K562 (cell line): ENCODE measurements around the gene RNASEH1. TPM values are rescaled to one million over a fixed set of nuclear protein-coding genes. Genes with fewer than 3 reads are reported as not detected.

Source experiments
- ATAC-seq: fragments of 200-7000 bp; cut with Tn5 transposase; 3 replicates; pipeline ENCODE4 v1.9.1; 2020; ENCODE audit warnings: moderate library complexity
- BruUV-seq: library from RNA; stranded (reverse); fragments of 400-500 nt; replicated peaks from 2 replicates; lab custom pipeline; 2021; lab: Mats Ljungman, UMichigan
- CTCF ChIA-PET: fragments of 300-600 bp; formaldehyde crosslinking; extraction: SDS; loops from one replicate; lab custom pipeline; 2021; ENCODE audit warnings: low intra/inter-chr PET ratio; lab: Yijun Ruan, JAX
- POLR2A ChIA-PET: fragments of 300-600, 350-650 bp; sonication (Branson Sonifier 250); formaldehyde crosslinking; extraction: SDS; loops from one replicate; lab custom pipeline; 2021; ENCODE audit warnings: antibody characterized with exemption, inconsistent platforms; lab: Yijun Ruan, JAX
- DNase-seq, 4 experiments: peaks; one replicate each; pipeline versions ENCODE4 v3.0.0 to v3.0.0-alpha.2; 2011 to 2018; ENCODE audit warnings: low spot score in 3 of 4, mixed read lengths in 3 of 4; ENCODE audit errors: extremely low read depth in 1 of 4
- FAIRE-seq: peaks from 2 replicates; lab custom pipeline; 2011; peaks lifted over from hg19 to GRCh38; lab: Jason Lieb, UNC
- H2AFZ ChIP-seq: 2 replicates; pipeline ENCODE4 v1.6.0; 2011; ENCODE audit warnings: low read depth, low read length, control low read depth, inconsistent platforms
- H3K27ac ChIP-seq: fragments of 200-600 bp; 3 replicates; pipeline ENCODE4 v1.8.0; 2011; ENCODE audit warnings: low read depth, mild to moderate bottlenecking, control low read depth, inconsistent platforms, low read length, moderate library complexity, mixed read lengths; ENCODE audit errors: extremely low read depth
- H3K27me3 ChIP-seq, 2 experiments: fragments of 300-600 bp in 1 of 2; 2 replicates in 1 of 2; 3 replicates in 1 of 2; pipeline versions ENCODE4 v1.6.0 to v1.8.0; 2011; ENCODE audit warnings: inconsistent platforms in 2 of 2, low read length in 2 of 2, mild to moderate bottlenecking in 1 of 2, mixed read lengths in 1 of 2, moderate library complexity in 1 of 2; ENCODE audit not compliant: control insufficient read depth in 2 of 2, insufficient read depth in 2 of 2
- H3K36me3 ChIP-seq: fragments of 300-600 bp; 3 replicates; pipeline ENCODE4 v1.8.0; 2011; ENCODE audit warnings: mild to moderate bottlenecking, low read length, inconsistent platforms; ENCODE audit not compliant: control insufficient read depth, insufficient read depth
- H3K4me1 ChIP-seq, 2 experiments: fragments of 200-600 bp in 1 of 2; replicated peaks in 1 of 2; 2 replicates in 1 of 2; 3 replicates in 1 of 2; pipeline versions ENCODE4 v1.5.1 to v1.8.0; 2011; ENCODE audit warnings: inconsistent platforms in 2 of 2, low read length in 2 of 2, mild to moderate bottlenecking in 1 of 2, mixed read lengths in 1 of 2, moderate library complexity in 1 of 2; ENCODE audit not compliant: control insufficient read depth in 2 of 2, insufficient read depth in 2 of 2
- H3K4me2 ChIP-seq: 2 replicates; pipeline ENCODE4 v1.6.1; 2011; ENCODE audit warnings: low read length, control low read depth, inconsistent platforms, mixed read lengths; ENCODE audit not compliant: insufficient read depth
- H3K4me3 ChIP-seq: fragments of 200-600 bp; sonication (generic), shearing (Covaris generic); 2 replicates; pipeline ENCODE4 v1.5.1; 2016; ENCODE audit warnings: control low read depth, inconsistent platforms
- H3K79me2 ChIP-seq: fragments of 200-600 bp; 3 replicates; pipeline ENCODE4 v1.8.0; 2011; ENCODE audit warnings: low read length, inconsistent platforms; ENCODE audit not compliant: control insufficient read depth, insufficient read depth
- H3K9ac ChIP-seq, 2 experiments: 2 replicates each; pipeline versions ENCODE4 v1.6.0 to v1.6.1; 2011; ENCODE audit warnings: low read depth in 2 of 2, low read length in 2 of 2, control low read depth in 1 of 2, inconsistent platforms in 1 of 2, mild to moderate bottlenecking in 1 of 2, mixed read lengths in 1 of 2; ENCODE audit not compliant: insufficient read depth in 1 of 2
- H3K9me1 ChIP-seq: one replicate; pipeline ENCODE4 v1.6.0; 2011; ENCODE audit warnings: inconsistent platforms, mild to moderate bottlenecking, low read length, moderate library complexity; ENCODE audit not compliant: control insufficient read depth, insufficient read depth
- H3K9me3 ChIP-seq: replicated peaks from 2 replicates; pipeline ENCODE4 v1.5.1; 2011; ENCODE audit warnings: low read depth, low read length, inconsistent platforms; ENCODE audit not compliant: control insufficient read depth, insufficient read depth
- H4K20me1 ChIP-seq: replicated peaks from 2 replicates; pipeline ENCODE4 v1.6.1; 2011; ENCODE audit warnings: low read length, inconsistent platforms, mixed read lengths; ENCODE audit not compliant: control insufficient read depth, insufficient read depth
- CHD2 ChIP-seq: IDR thresholded peaks from 2 replicates; pipeline ENCODE4 v1.6.1; 2011; ENCODE audit warnings: low read depth, low read length
- HNRNPH1 ChIP-seq: fragments of 200-400 bp; formaldehyde crosslinking; optimal IDR thresholded peaks from 2 replicates; pipeline ENCODE3; 2017; ENCODE audit warnings: low read depth, mild to moderate bottlenecking, low read length, moderate library complexity
- ILF3 ChIP-seq: fragments of 450-650 bp; IDR thresholded peaks from 2 replicates; pipeline ENCODE4 v1.6.1; 2018; ENCODE audit warnings: antibody characterized with exemption, mild to moderate bottlenecking, moderate library complexity, borderline replicate concordance
- LEF1 ChIP-seq: fragments of 450-650 bp; IDR thresholded peaks from 2 replicates; pipeline ENCODE4 v1.6.1; 2016; ENCODE audit warnings: mild to moderate bottlenecking
- NCOA1 ChIP-seq: fragments of 450-650 bp; IDR thresholded peaks from 2 replicates; pipeline ENCODE4 v1.6.1; 2016; ENCODE audit warnings: low read depth
- POLR2AphosphoS5 ChIP-seq: IDR thresholded peaks from 2 replicates; pipeline ENCODE4 v1.6.1; 2011; ENCODE audit warnings: mild to moderate bottlenecking, low read depth, low read length, moderate library complexity; ENCODE audit not compliant: control insufficient read depth, insufficient read depth
- ZNF174 ChIP-seq: fragments of 250-450 bp; sonication (Bioruptor Pico); IDR thresholded peaks from 2 replicates; pipeline ENCODE4 v1.4.0; 2020; ENCODE audit warnings: mild to moderate bottlenecking
- ZNF311 ChIP-seq: fragments of 250-450 bp; sonication (Bioruptor Pico); IDR thresholded peaks from 2 replicates; pipeline ENCODE4 v1.4.0; 2020; ENCODE audit warnings: mild to moderate bottlenecking, moderate library complexity
- ZNF644 ChIP-seq: fragments of 200-800 bp; sonication (Bioruptor generic); IDR thresholded peaks from 2 replicates; pipeline ENCODE4 v1.6.1; 2016; ENCODE audit warnings: low read depth, missing genetic modification characterization, missing compliant biosample characterization
- WGBS: fragments of 100-300 bp; shearing (Covaris generic); methylation state at CpG from one replicate; pipeline ENCODE4 v1.1.6; 2016; ENCODE audit warnings: low coverage, mixed read lengths; ENCODE audit not compliant: insufficient coverage; ENCODE audit errors: missing lambda C conversion rate; 5-methylcytosine and 5-hydroxymethylcytosine counted together
- in situ Hi-C: fragments of 300-500 bp; cut with MboI; formaldehyde crosslinking; loops from 4 replicates; pipeline ENCODE4 v1.15.0; 2018; ENCODE audit warnings: inconsistent platforms, mixed read lengths
- intact Hi-C: fragments of 100-400 bp; cut with micrococcal nuclease; formaldehyde crosslinking; loops from 2 replicates; pipeline ENCODE4 v1.14.2; 2022
- polyA plus RNA-seq, 8 experiments: library from polyadenylated mRNA; depleted of rRNA in 4 of 8; stranded (reverse) in 5 of 8; unstranded in 3 of 8; fragments of >200 nt; fragmentation: Nextera tagmentation in 2 of 8; fragmentation: Illumina TruSeq in 1 of 8; extraction: Ambion mirVana in 2 of 8; extraction: Trizol in 1 of 8; gene quantifications; 2 replicates each; pipeline versions ENCODE4 v1.2.1 to v1.2.3, GENCODE V29; 2011 to 2014; ENCODE audit warnings: inconsistent platforms in 1 of 8, missing spikeins in 1 of 8
- total RNA-seq, 7 experiments: library from RNA; depleted of rRNA in 6 of 7; stranded (reverse); fragments of >200 nt in 6 of 7; fragmentation: Illumina TruSeq in 2 of 7; extraction: Trizol in 2 of 7; gene quantifications; 2 replicates each; pipeline versions ENCODE4 v1.2.1 to v1.2.3, GENCODE V29; 2011 to 2021; ENCODE audit warnings: low replicate concordance in 1 of 7
- TF ChIP-seq, protein P1 (sequence below): sonication (generic); formaldehyde crosslinking; IDR thresholded peaks from 2 replicates; pipeline ENCODE4 v1.8.1; 2023; ENCODE audit warnings: mild to moderate bottlenecking, missing genetic modification reagents
- TF ChIP-seq, protein P2 (sequence below): fragments of 450-650 bp; conservative IDR thresholded peaks from 2 replicates; pipeline ENCODE4 v1.6.1; 2016; ENCODE audit warnings: missing genetic modification characterization, low read depth, mild to moderate bottlenecking, missing compliant biosample characterization, moderate library complexity

RNASEH1 gene
- total and polyA plus RNA-seq, 9 of the 15 experiments (the other 6 are each of a cell fraction or from before 2014, with no cell fraction given) = 25.7 to 47.5 (median 42.8) TPM

GRCh38 chr2:3504741-3505140, 53.4 kb downstream of the RNASEH1 start:
- DNase-seq (no peak), FAIRE-seq (no peak), ATAC-seq (no peak)
- H3K79me2 ChIP-seq = peaks cover 5% of the 10 kb centered on the region; the same call in 1 of the 3 replicates
- no peak overlapping the region for H3K4me2 ChIP-seq
- peaks cover 40% of the 10 kb centered on the region; the same call in 2 of the 3 replicates for H3K36me3 ChIP-seq
- no peaks in the 10 kb centered on the region for H3K4me1 ChIP-seq
- H3K27ac ChIP-seq = no peak overlapping the region
- no peak overlapping the region for H3K4me3 ChIP-seq
- intact Hi-C loops (no loop called here), in situ Hi-C loops (no loop called here)
- 90% methylated on average over 5 of the region's 5 CpGs for WGBS
- no peaks in the 10 kb centered on the region for H3K9me1 ChIP-seq
- BruUV-seq = no TSS peak
- no peak for TF ChIP-seq POLR2AphosphoS5
- no peak for TF ChIP-seq CHD2
- no peak for TF ChIP-seq HNRNPH1
- no peak for TF ChIP-seq LEF1
- TF ChIP-seq, protein P1, sequence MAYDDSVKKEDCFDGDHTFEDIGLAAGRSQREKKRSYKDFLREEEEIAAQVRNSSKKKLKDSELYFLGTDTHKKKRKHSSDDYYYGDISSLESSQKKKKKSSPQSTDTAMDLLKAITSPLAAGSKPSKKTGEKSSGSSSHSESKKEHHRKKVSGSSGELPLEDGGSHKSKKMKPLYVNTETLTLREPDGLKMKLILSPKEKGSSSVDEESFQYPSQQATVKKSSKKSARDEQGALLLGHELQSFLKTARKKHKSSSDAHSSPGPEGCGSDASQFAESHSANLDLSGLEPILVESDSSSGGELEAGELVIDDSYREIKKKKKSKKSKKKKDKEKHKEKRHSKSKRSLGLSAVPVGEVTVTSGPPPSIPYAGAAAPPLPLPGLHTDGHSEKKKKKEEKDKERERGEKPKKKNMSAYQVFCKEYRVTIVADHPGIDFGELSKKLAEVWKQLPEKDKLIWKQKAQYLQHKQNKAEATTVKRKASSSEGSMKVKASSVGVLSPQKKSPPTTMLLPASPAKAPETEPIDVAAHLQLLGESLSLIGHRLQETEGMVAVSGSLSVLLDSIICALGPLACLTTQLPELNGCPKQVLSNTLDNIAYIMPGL (CRISPR knock-in tag) = no peak
- TF ChIP-seq, protein P2, sequence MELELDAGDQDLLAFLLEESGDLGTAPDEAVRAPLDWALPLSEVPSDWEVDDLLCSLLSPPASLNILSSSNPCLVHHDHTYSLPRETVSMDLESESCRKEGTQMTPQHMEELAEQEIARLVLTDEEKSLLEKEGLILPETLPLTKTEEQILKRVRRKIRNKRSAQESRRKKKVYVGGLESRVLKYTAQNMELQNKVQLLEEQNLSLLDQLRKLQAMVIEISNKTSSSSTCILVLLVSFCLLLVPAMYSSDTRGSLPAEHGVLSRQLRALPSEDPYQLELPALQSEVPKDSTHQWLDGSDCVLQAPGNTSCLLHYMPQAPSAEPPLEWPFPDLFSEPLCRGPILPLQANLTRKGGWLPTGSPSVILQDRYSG (tag) = no peak
- no peak for TF ChIP-seq ILF3
- TF ChIP-seq ZNF644 (tag) = no peak
- no peak for TF ChIP-seq NCOA1
- TF ChIP-seq ZNF174 (CRISPR knock-in tag) = no peak
- TF ChIP-seq ZNF311 (CRISPR knock-in tag) = no peak
- ChIA-PET CTCF (no interaction called here), POLR2A (interaction anchor here (1.2 to 1.7 kb wide), 2 partner anchors 8 to 11 kb away, joined by 3 to 5 read pairs; no protein-coding TSS in a partner anchor)
- H3K27me3 ChIP-seq = no peaks in the 10 kb centered on the region; a peak in 1 of 5 replicates
- H4K20me1 ChIP-seq = no peaks in the 10 kb centered on the region
- H3K9me3 ChIP-seq = peaks cover 6% of the 10 kb centered on the region; the same call in 1 of the 2 replicates
- H3K9ac ChIP-seq = no peak overlapping the region
- no peak overlapping the region for H2AFZ ChIP-seq
